ENCODE results near the gene EXOC3L2. TPM values are rescaled to one million over a fixed set of nuclear protein-coding genes. Genes with fewer than 3 reads are reported as not detected.
A peak's percentile ranks its signal among the peaks of the same experiment; 100 is the strongest.

EXOC3L2 gene
- polyA plus RNA-seq, 3 donors = not detected

- no peaks in the 10 kb centered on the region for H3K27me3 Mint-ChIP-seq (ENCODE audit: low read depth in 3 of 3)
- Histone ChIP-seq H3K9me3 (replicated peaks in 1 of 2; ENCODE audit: control insufficient read depth in 1 of 2, insufficient read depth in 1 of 2, low read length in 2 of 2) (no peaks in the 10 kb centered on the region), H4K20me1 (ENCODE audit: insufficient read depth, low read length) (no peaks in the 10 kb centered on the region)
Observed at GRCh38 chr19:45267296-45267695, 22.1 kb upstream of the EXOC3L2 start.

GRCh38 chr19:45265375-45265774, 20.2 kb upstream of the EXOC3L2 start:
- DNase-seq = no peak
- no peaks in the 10 kb centered on the region for H3K9me3 ChIP-seq (replicated peaks in 1 of 2; ENCODE audit: control insufficient read depth in 1 of 2, insufficient read depth in 1 of 2, low read length in 2 of 2)
- WGBS (ENCODE audit: insufficient coverage) = 97% methylated on average over 5 of the region's 5 CpGs
- H3K27me3 ChIP-seq (ENCODE audit: control insufficient read depth in 2 of 2, insufficient read depth in 2 of 2, low read length in 2 of 2) = no peaks in the 10 kb centered on the region
- H2AFZ ChIP-seq (ENCODE audit: insufficient read depth, low read depth, low read length, poor library complexity, severe bottlenecking) = no peak overlapping the region
- peaks cover 19 to 39% of the 10 kb centered on the region in 2 donors for H3K36me3 ChIP-seq (replicated peaks in 1 of 2; ENCODE audit: control insufficient read depth in 1 of 2, insufficient read depth in 2 of 2, low read length in 2 of 2)
- H3K79me2 ChIP-seq (ENCODE audit: insufficient read depth, low read length) = no peaks in the 10 kb centered on the region
- peak overlapping the region in 2 of 7 donors; percentile 20 to 50 for H3K27ac Mint-ChIP-seq
- H3K9me3 Mint-ChIP-seq = peaks cover 0 to 2% (median 0%) of the 10 kb centered on the region in 7 donors
- H3K36me3 Mint-ChIP-seq = peaks cover 37 to 73% of the 10 kb centered on the region in 2 donors
- no peak for TF ChIP-seq CTCF (IDR thresholded peaks at IDR 0.05)
- no peak overlapping the region for H3K4me2 ChIP-seq (replicated peaks; ENCODE audit: extremely low read depth, low read length, poor library complexity, severe bottlenecking)
- H3K4me3 ChIP-seq (replicated peaks in 1 of 3; ENCODE audit: low read depth in 2 of 3, low read length in 3 of 3) = no peak overlapping the region
- no peak overlapping the region for H3K27ac ChIP-seq (ENCODE audit: low read depth in 1 of 2, low read length in 2 of 2)
- intact Hi-C loops (cut with micrococcal nuclease) = no loop called here
- H4K20me1 ChIP-seq (ENCODE audit: insufficient read depth, low read length) = no peaks in the 10 kb centered on the region
- H3K4me3 Mint-ChIP-seq = no peak overlapping the region
- no peaks in the 10 kb centered on the region for H3K4me1 Mint-ChIP-seq
- no peaks in the 10 kb centered on the region for H3K4me1 ChIP-seq (ENCODE audit: control insufficient read depth in 1 of 2, insufficient read depth in 2 of 2, low read length in 2 of 2)
- no peak overlapping the region for H3K9ac ChIP-seq (ENCODE audit: insufficient read depth, low read length, poor library complexity, severe bottlenecking)
- H3K27me3 Mint-ChIP-seq (ENCODE audit: low read depth in 3 of 3) = peaks cover 0 to under 1% (median 0%) of the 10 kb centered on the region in 3 donors

More at GRCh38 chr19:45267296-45267695, 22.1 kb upstream of the EXOC3L2 start:
- over 99% methylated on average over 12 of the region's 12 CpGs for WGBS (ENCODE audit: insufficient coverage)
- no peak for TF ChIP-seq CTCF (IDR thresholded peaks at IDR 0.05)
- Histone ChIP-seq H3K9ac (ENCODE audit: insufficient read depth, low read length, poor library complexity, severe bottlenecking) (no peak overlapping the region), H3K4me2 (replicated peaks; ENCODE audit: extremely low read depth, low read length, poor library complexity, severe bottlenecking) (no peak overlapping the region), H3K27me3 (ENCODE audit: control insufficient read depth in 2 of 2, insufficient read depth in 2 of 2, low read length in 2 of 2) (no peaks in the 10 kb centered on the region), H3K36me3 (replicated peaks in 1 of 2; ENCODE audit: control insufficient read depth in 1 of 2, insufficient read depth in 2 of 2, low read length in 2 of 2) (peaks cover 27 to 48% of the 10 kb centered on the region in 2 donors), H3K4me1 (ENCODE audit: control insufficient read depth in 1 of 2, insufficient read depth in 2 of 2, low read length in 2 of 2) (no peaks in the 10 kb centered on the region), H2AFZ (ENCODE audit: insufficient read depth, low read depth, low read length, poor library complexity, severe bottlenecking) (no peak overlapping the region), H3K4me3 (replicated peaks in 1 of 3; ENCODE audit: low read depth in 2 of 3, low read length in 3 of 3) (no peak overlapping the region), H3K79me2 (ENCODE audit: insufficient read depth, low read length) (no peaks in the 10 kb centered on the region), H3K27ac (ENCODE audit: low read depth in 1 of 2, low read length in 2 of 2) (no peak overlapping the region)
- peaks cover 50 to 84% of the 10 kb centered on the region in 2 donors for H3K36me3 Mint-ChIP-seq
- H3K27ac Mint-ChIP-seq = no peak overlapping the region
- intact Hi-C loops (cut with micrococcal nuclease) = no loop called here
- no peaks in the 10 kb centered on the region for H3K4me1 Mint-ChIP-seq
- H3K9me3 Mint-ChIP-seq = peaks cover 0 to 2% (median 0%) of the 10 kb centered on the region in 7 donors
- no peak overlapping the region for H3K4me3 Mint-ChIP-seq
- no peak for DNase-seq

Data from CD14-positive monocyte (primary cell).